Natural killer cell (primary cell): ENCODE data around the gene PPP6C. TPM values are rescaled to one million over a fixed set of nuclear protein-coding genes. Genes with fewer than 3 reads are reported as not detected.
A peak's percentile ranks its signal among the peaks of the same experiment; 100 is the strongest.

Experiments used
- ATAC-seq, 3 donors: fragments of 150-1000 bp in 2 of 3; fragments of 200-7000 bp in 1 of 3; cut with Tn5 transposase; 1 replicate in 1 of 3; 2 replicates in 2 of 3; pipeline ENCODE4 v1.10.0; 2021; ENCODE audit warnings: mild to moderate bottlenecking in 2 of 3, moderate library complexity in 2 of 3
- DNase-seq, 2 donors: peaks; one replicate each; pipeline versions ENCODE4 v3.0.0 to v3.0.0-alpha.2; 2013 to 2021; ENCODE audit warnings: mixed read lengths in 1 of 2
- H3K27ac ChIP-seq: one replicate; pipeline ENCODE4 v1.5.1; 2013; ENCODE audit warnings: mild to moderate bottlenecking, low read length
- H3K27me3 ChIP-seq: one replicate; pipeline ENCODE4 v1.6.1; 2013; ENCODE audit warnings: low read length; ENCODE audit not compliant: control insufficient read depth, insufficient read depth
- H3K36me3 ChIP-seq: one replicate; pipeline ENCODE4 v1.6.1; 2013; ENCODE audit warnings: low read length; ENCODE audit not compliant: control insufficient read depth, insufficient read depth
- H3K4me1 ChIP-seq: one replicate; pipeline ENCODE4 v1.6.1; 2013; ENCODE audit warnings: low read length; ENCODE audit not compliant: control insufficient read depth, insufficient read depth
- H3K4me3 ChIP-seq: one replicate; pipeline ENCODE4 v1.5.1; 2013; ENCODE audit warnings: low read length
- H3K9me3 ChIP-seq: one replicate; pipeline ENCODE4 v1.6.1; 2013; ENCODE audit warnings: low read length; ENCODE audit not compliant: control insufficient read depth, insufficient read depth
- H3K27ac Mint-ChIP-seq, 2 donors: one replicate each; pipeline ENCODE4 v1.8.0; 2022; ENCODE audit warnings: mild to moderate bottlenecking in 2 of 2, mixed read lengths in 2 of 2, moderate library complexity in 1 of 2
- H3K27me3 Mint-ChIP-seq, 2 donors: one replicate each; pipeline ENCODE4 v1.8.0; 2022; ENCODE audit warnings: low read depth in 2 of 2, mixed read lengths in 2 of 2
- H3K36me3 Mint-ChIP-seq: one replicate; pipeline ENCODE4 v1.8.0; 2022; ENCODE audit warnings: mixed read lengths
- H3K4me1 Mint-ChIP-seq, 2 donors: one replicate each; pipeline ENCODE4 v1.8.0; 2022; ENCODE audit warnings: mixed read lengths in 2 of 2
- H3K4me3 Mint-ChIP-seq: one replicate; pipeline ENCODE4 v1.8.0; 2022; ENCODE audit warnings: mild to moderate bottlenecking, moderate library complexity, mixed read lengths
- H3K9me3 Mint-ChIP-seq, 2 donors: one replicate each; pipeline ENCODE4 v1.8.0; 2022; ENCODE audit warnings: mixed read lengths in 2 of 2
- CTCF ChIP-seq: fragments of 200-600 bp; IDR thresholded peaks from one replicate; pipeline ENCODE4 v1.8.0; 2022; ENCODE audit warnings: antibody characterized with exemption
- WGBS: methylation state at CpG from one replicate; pipeline ENCODE4 v1.1.7; 2013; ENCODE audit warnings: missing lambda C conversion rate; ENCODE audit not compliant: insufficient coverage; 5-methylcytosine and 5-hydroxymethylcytosine counted together
- intact Hi-C: fragments of 100-400 bp; cut with micrococcal nuclease; formaldehyde crosslinking; loops from one replicate; pipeline ENCODE4 v1.14.2; 2022
- total RNA-seq, 4 donors: library from RNA; stranded (reverse); fragments of 120-200 nt in 1 of 4; gene quantifications; one replicate each; pipeline versions ENCODE4 v1.2.3 to v1.2.4, GENCODE V29; 2013 to 2022

PPP6C gene
- total RNA-seq, 3 donors from 2014 or later (not counting 1 experiment from before 2014, with no cell fraction given) = 31.1 to 37.4 (median 34.8) TPM

- no peaks in the 10 kb centered on the region for H3K36me3 Mint-ChIP-seq
- no peaks in the 10 kb centered on the region for H3K27me3 Mint-ChIP-seq
- 90% methylated on average over 1 of the region's 1 CpG for WGBS
- intact Hi-C loops = no loop called here
- H3K27ac ChIP-seq = no peak overlapping the region
- ATAC-seq (no peak), DNase-seq (no peak)
- H3K4me1 ChIP-seq = no peaks in the 10 kb centered on the region
- peaks cover 5 to 25% of the 10 kb centered on the region in 2 donors for H3K4me1 Mint-ChIP-seq
- TF ChIP-seq CTCF = no peak
- no peaks in the 10 kb centered on the region for H3K9me3 Mint-ChIP-seq
- peak overlapping the region in 1 of 2 donors; percentile 37 for H3K27ac Mint-ChIP-seq
- no peak overlapping the region for H3K4me3 Mint-ChIP-seq
- H3K36me3 ChIP-seq = no peaks in the 10 kb centered on the region
- no peaks in the 10 kb centered on the region for H3K27me3 ChIP-seq
- H3K9me3 ChIP-seq = no peaks in the 10 kb centered on the region
- H3K4me3 ChIP-seq = no peak overlapping the region
These were observed 86.6 kb downstream of the PPP6C start for GRCh38 chr9:125103021-125103420.

- no peak for TF ChIP-seq CTCF
- no peak overlapping the region for H3K4me3 Mint-ChIP-seq
- no peaks in the 10 kb centered on the region for H3K36me3 Mint-ChIP-seq
- no peaks in the 10 kb centered on the region for H3K27me3 Mint-ChIP-seq
- H3K9me3 ChIP-seq = no peaks in the 10 kb centered on the region
- intact Hi-C loops = no loop called here
- no peak overlapping the region for H3K27ac ChIP-seq
- H3K4me1 Mint-ChIP-seq = peaks cover 7 to 34% of the 10 kb centered on the region in 2 donors
- no peak for DNase-seq
- H3K9me3 Mint-ChIP-seq = peaks cover 0 to 2% of the 10 kb centered on the region in 2 donors
- no peaks in the 10 kb centered on the region for H3K27me3 ChIP-seq
- H3K27ac Mint-ChIP-seq = peak overlapping the region in 1 of 2 donors; percentile 19
- H3K4me1 ChIP-seq = no peaks in the 10 kb centered on the region
- ATAC-seq = no peak
- WGBS = 94% methylated on average over 4 of the region's 4 CpGs
- H3K4me3 ChIP-seq = no peak overlapping the region
- H3K36me3 ChIP-seq = no peaks in the 10 kb centered on the region
These were observed 88.8 kb downstream of the PPP6C start for GRCh38 chr9:125100822-125101221.

- peaks cover 0 to 2% of the 10 kb centered on the region in 2 donors for H3K9me3 Mint-ChIP-seq
- ATAC-seq = no peak
- intact Hi-C loops = no loop called here
- TF ChIP-seq CTCF = no peak
- H3K36me3 Mint-ChIP-seq = no peaks in the 10 kb centered on the region
- H3K4me1 ChIP-seq = no peaks in the 10 kb centered on the region
- H3K27ac ChIP-seq = no peak overlapping the region
- no peak overlapping the region for H3K4me3 Mint-ChIP-seq
- WGBS = 100% methylated on average over 1 of the region's 3 CpGs
- H3K4me1 Mint-ChIP-seq = peaks cover 14 to 39% of the 10 kb centered on the region in 2 donors
- H3K27ac Mint-ChIP-seq = no peak overlapping the region
- no peak overlapping the region for H3K4me3 ChIP-seq
- H3K27me3 ChIP-seq = no peaks in the 10 kb centered on the region
- H3K36me3 ChIP-seq = no peaks in the 10 kb centered on the region
- H3K9me3 ChIP-seq = no peaks in the 10 kb centered on the region
- DNase-seq = no peak
- H3K27me3 Mint-ChIP-seq = no peaks in the 10 kb centered on the region
These were observed 89.8 kb downstream of the PPP6C start for GRCh38 chr9:125099816-125100215.

Other genes with a start within 250 kb of the PPP6C start
- gene GOLGA1, start 248.7 kb downstream of the PPP6C start, total RNA-seq = 10 to 100 TPM; 21.5 to 32.4 (median 27.0) TPM
- gene SCAI, start 46.3 kb downstream of the PPP6C start, total RNA-seq = 10 to 100 TPM in 2 of 3 donors, 1 to 10 TPM in 1; 8.5 to 13.0 (median 10.7) TPM
- 10 to 100 TPM; 10.6 to 13.1 (median 11.8) TPM for gene RABEPK, start 10.7 kb upstream of the PPP6C start, total RNA-seq
- gene HSPA5, start 51.5 kb upstream of the PPP6C start, total RNA-seq = 100 to 1,000 TPM; 222 to 281 (median 275) TPM
- gene GAPVD1, start 72.0 kb upstream of the PPP6C start, total RNA-seq = 10 to 100 TPM; 66.1 to 83.2 (median 68.8) TPM